Measurements from ENCODE around the gene SF3B2.
"Not testable (repeated sequence)": the region's sequence is repeated elsewhere in the genome, so short reads cannot be mapped to it uniquely, and the experiment has no call there.

SF3B2 gene

DNA sequence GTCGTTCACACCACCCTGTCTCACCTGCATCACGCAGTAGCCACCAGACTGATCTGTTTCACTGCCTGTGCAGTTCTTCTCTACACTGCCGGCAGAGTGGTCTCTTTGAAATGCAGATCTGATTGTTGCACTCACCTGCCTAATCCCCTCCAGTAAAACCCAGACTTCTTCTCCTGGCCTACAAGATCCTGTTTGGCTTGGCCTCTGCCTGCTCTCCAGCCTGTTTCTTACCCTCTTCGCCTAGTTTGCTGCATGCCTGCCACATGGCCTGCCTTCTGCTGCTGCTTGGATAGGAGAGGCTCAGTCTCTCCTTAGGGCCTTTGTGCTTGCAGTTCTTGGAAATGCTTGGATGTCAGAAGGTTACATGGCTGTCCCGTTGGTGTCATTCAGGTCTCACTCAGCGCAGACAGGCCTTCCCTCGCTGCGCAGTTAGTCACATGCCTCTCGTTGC lies 59.9 kb downstream of the SF3B2 start:
- DNase-seq: no peak

GRCh38 chr11:66112601-66113499 lies 60.7 kb downstream of the SF3B2 start:
- no peak for DNase-seq

GRCh38 chr11:66114957-66115356 lies 62.8 kb downstream of the SF3B2 start:
- DNase-seq: not testable (repeated sequence)

DNA sequence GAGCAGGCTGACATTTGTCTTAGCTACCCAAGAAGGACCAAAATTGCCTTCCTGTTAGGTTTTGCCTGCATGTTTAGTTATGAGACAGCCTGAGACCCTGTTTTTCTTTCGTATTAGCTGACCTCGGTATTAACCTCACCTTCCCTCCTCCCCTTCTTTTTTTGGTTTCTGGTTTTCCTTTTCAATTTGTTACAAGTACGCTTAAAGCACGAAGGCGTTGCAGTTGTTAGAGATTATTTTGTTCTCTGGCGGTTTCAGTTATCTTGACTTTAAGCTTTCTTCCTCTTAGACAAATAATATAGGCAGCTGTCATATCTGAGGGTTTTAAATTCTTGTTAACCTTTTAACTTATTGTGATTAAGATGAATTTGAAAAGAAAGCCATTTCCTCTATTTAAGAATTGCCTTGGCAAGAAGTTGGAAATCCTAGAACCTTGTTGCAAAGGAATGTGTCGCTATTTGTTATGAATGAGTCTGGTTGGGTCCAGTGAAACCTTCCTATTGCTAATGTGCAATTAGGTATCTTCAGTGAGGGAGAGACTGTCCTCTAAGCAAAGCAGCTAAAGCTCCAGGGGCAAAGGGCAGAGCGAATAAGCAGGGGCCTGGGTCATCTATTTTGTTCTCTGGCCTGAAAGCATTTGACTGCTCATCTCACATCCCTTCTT lies 63.6 kb downstream of the SF3B2 start:
- DNase-seq: no peak

DNA sequence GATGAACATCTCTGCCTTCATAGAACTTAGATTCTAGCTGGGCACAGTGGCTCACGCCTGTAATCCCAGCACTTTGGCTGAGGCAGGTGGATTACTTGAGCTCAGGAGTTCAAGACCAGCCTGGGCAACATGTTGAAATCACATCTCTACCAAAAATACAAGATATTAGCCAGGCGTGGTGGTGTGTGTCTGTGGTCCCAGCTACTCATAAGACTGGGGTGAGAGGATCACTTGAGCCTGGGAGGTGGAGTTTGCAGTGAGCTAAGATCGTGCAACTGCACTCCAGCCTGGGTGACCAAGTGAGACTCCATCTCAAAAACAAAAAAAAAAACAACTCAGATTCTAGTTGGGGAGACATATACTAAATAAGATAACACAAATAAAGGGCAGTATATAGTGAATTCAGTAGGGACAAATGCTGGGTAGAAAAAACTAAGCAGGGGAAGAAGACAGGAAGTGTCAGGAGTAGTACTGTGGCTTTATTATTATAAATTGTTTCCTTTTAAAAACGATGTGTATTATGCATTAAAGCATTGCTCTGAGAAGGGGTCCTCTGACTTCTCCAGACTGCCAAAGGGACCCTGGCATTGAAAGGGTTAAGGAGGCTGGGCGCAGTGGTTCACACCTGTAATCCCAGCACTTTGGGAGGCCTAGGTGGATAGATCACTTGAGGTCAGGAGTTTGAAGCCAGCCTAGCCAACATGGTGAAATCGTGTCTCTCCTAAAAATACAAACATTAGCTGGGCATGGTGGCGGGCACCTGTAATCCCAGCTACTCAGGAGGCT lies 64.6 kb downstream of the SF3B2 start:
- no peak for DNase-seq

- DNase-seq: no peak
These were observed 66.7 kb downstream of the SF3B2 start for GRCh38 chr11:66118847-66119246.

All from right hindlimb (tissue), 1 donor.